OCI-LY3 (cell line): ENCODE results near the gene GBP7.
"Not testable (repeated sequence)": the region's sequence is repeated elsewhere in the genome, so short reads cannot be mapped to it uniquely, and the experiment has no call there.

Experiments used
- H2AFZ ChIP-seq: fragments of 200-600, 300-600 bp; shearing (Covaris generic); 2 replicates; pipeline ENCODE4 v1.6.0; 2014; ENCODE audit warnings: antibody characterized with exemption, low read depth, low read length
- H3K27ac ChIP-seq: fragments of 200-600, 300-600 bp; sonication (generic); 2 replicates; pipeline ENCODE4 v1.5.1; 2014; ENCODE audit warnings: mild to moderate bottlenecking, low read length, moderate library complexity, mixed read lengths
- H3K27me3 ChIP-seq: fragments of 200-600, 300-600 bp; sonication (generic); 2 replicates; pipeline ENCODE4 v1.6.1; 2014; ENCODE audit warnings: low read depth, low read length, mixed read lengths
- H3K36me3 ChIP-seq: fragments of 200-600, 300-600 bp; sonication (generic); replicated peaks from 2 replicates; pipeline ENCODE3; 2014; ENCODE audit warnings: low read depth, low read length, mixed read lengths
- H3K4me1 ChIP-seq: fragments of 300-600, 200-600 bp; sonication (generic); 2 replicates; pipeline ENCODE4 v1.6.1; 2014; ENCODE audit warnings: low read length, mixed read lengths
- H3K4me2 ChIP-seq: fragments of 200-600, 300-600 bp; sonication (generic); 2 replicates; pipeline ENCODE4 v1.6.1; 2014; ENCODE audit warnings: low read length, mixed read lengths
- H3K4me3 ChIP-seq: fragments of 300-600, 200-600 bp; sonication (generic); 2 replicates; pipeline ENCODE4 v1.5.1; 2014; ENCODE audit warnings: antibody characterized with exemption, mild to moderate bottlenecking, low read length, moderate library complexity
- H3K79me2 ChIP-seq: fragments of 300-600, 200-600 bp; shearing (Covaris generic); 2 replicates; pipeline ENCODE4 v1.6.1; 2014; ENCODE audit warnings: mild to moderate bottlenecking, low read length, mixed read lengths
- H3K9ac ChIP-seq: fragments of 300-600, 200-600 bp; shearing (Covaris generic); 2 replicates; pipeline ENCODE4 v1.6.0; 2014; ENCODE audit warnings: mild to moderate bottlenecking, low read length, moderate library complexity
- H3K9me3 ChIP-seq: fragments of 200-600, 300-600 bp; shearing (Covaris generic); 2 replicates; pipeline ENCODE4 v1.6.1; 2014; ENCODE audit warnings: low read length, mixed read lengths; ENCODE audit not compliant: insufficient read depth
- H4K20me1 ChIP-seq: fragments of 200-600, 300-600 bp; sonication (generic); 2 replicates; pipeline ENCODE4 v1.6.1; 2016; ENCODE audit warnings: low read length, mixed read lengths; ENCODE audit not compliant: insufficient read depth
- CTCF ChIP-seq: fragments of 200-600, 300-600 bp; sonication (generic); IDR thresholded peaks from 2 replicates; pipeline ENCODE4 v1.5.1; 2014; ENCODE audit warnings: antibody characterized with exemption, low read length, low read depth
- EZH2phosphoT487 ChIP-seq: fragments of 200-600 bp; shearing (Covaris generic); IDR thresholded peaks from 2 replicates; pipeline ENCODE4 v1.6.1; 2018; ENCODE audit warnings: antibody characterized with exemption, mixed run types, low read depth

GBP7 gene

GRCh38 chr1:89133747-89134146 lies 42.1 kb downstream of the GBP7 start:
- Histone ChIP-seq H3K4me2 (no peak overlapping the region), H3K9ac (no peak overlapping the region), H3K27me3 (no peaks in the 10 kb centered on the region), H2AFZ (no peak overlapping the region), H3K79me2 (no peaks in the 10 kb centered on the region), H3K4me3 (no peak overlapping the region), H3K9me3 (no peaks in the 10 kb centered on the region), H4K20me1 (no peaks in the 10 kb centered on the region), H3K36me3 (no peaks in the 10 kb centered on the region), H3K4me1 (peaks cover 10% of the 10 kb centered on the region), H3K27ac (no peak overlapping the region)
- TF ChIP-seq EZH2phosphoT487 (no peak), CTCF (no peak)

- H3K4me3 ChIP-seq: no peak overlapping the region
- peaks cover 20% of the 10 kb centered on the region for H3K4me1 ChIP-seq
- H3K4me2 ChIP-seq: no peak overlapping the region
- no peak overlapping the region for H2AFZ ChIP-seq
- no peak overlapping the region for H3K27ac ChIP-seq
- no peak for TF ChIP-seq CTCF
- no peak for TF ChIP-seq EZH2phosphoT487
- no peak overlapping the region for H3K9ac ChIP-seq
- no peaks in the 10 kb centered on the region for H3K36me3 ChIP-seq
- no peaks in the 10 kb centered on the region for H3K79me2 ChIP-seq
- H3K9me3 ChIP-seq: no peaks in the 10 kb centered on the region
- H4K20me1 ChIP-seq: no peaks in the 10 kb centered on the region
- no peaks in the 10 kb centered on the region for H3K27me3 ChIP-seq
Observed at GRCh38 chr1:89130716-89131115, 45.1 kb downstream of the GBP7 start.

GRCh38 chr1:89129911-89130310 lies 45.9 kb downstream of the GBP7 start:
- no peaks in the 10 kb centered on the region for H4K20me1 ChIP-seq
- no peak overlapping the region for H2AFZ ChIP-seq
- TF ChIP-seq CTCF (no peak), EZH2phosphoT487 (no peak)
- no peak overlapping the region for H3K4me3 ChIP-seq
- no peaks in the 10 kb centered on the region for H3K36me3 ChIP-seq
- no peak overlapping the region for H3K27ac ChIP-seq
- H3K4me1 ChIP-seq: peaks cover 20% of the 10 kb centered on the region
- no peak overlapping the region for H3K9ac ChIP-seq
- no peaks in the 10 kb centered on the region for H3K9me3 ChIP-seq
- H3K27me3 ChIP-seq: no peaks in the 10 kb centered on the region
- no peak overlapping the region for H3K4me2 ChIP-seq
- H3K79me2 ChIP-seq: no peaks in the 10 kb centered on the region

GRCh38 chr1:89128003-89128458 lies 47.8 kb downstream of the GBP7 start:
- not testable (repeated sequence) for H4K20me1 ChIP-seq, H3K4me3 ChIP-seq, H2AFZ ChIP-seq, H3K4me2 ChIP-seq, H3K79me2 ChIP-seq, H3K9me3 ChIP-seq, H3K36me3 ChIP-seq, H3K9ac ChIP-seq, H3K27me3 ChIP-seq, H3K27ac ChIP-seq
- H3K4me1 ChIP-seq: peaks cover 20% of the 10 kb centered on the region

- H3K9ac ChIP-seq, H3K36me3 ChIP-seq, H3K9me3 ChIP-seq, H3K27ac ChIP-seq, H3K27me3 ChIP-seq, H4K20me1 ChIP-seq, H3K4me2 ChIP-seq, H3K79me2 ChIP-seq, H2AFZ ChIP-seq, H3K4me3 ChIP-seq: not testable (repeated sequence)
- peaks cover 20% of the 10 kb centered on the region for H3K4me1 ChIP-seq
Observed at GRCh38 chr1:89126602-89127565, 48.9 kb downstream of the GBP7 start.
